K562 (cell line): ENCODE measurements around the gene LGALS3BP. TPM values are rescaled to one million over a fixed set of nuclear protein-coding genes. Genes with fewer than 3 reads are reported as not detected.

Experiments used
- CEBPB ChIP-seq: fragments of 450-650 bp; IDR thresholded peaks from 2 replicates; pipeline ENCODE4 v1.6.1; 2016; ENCODE audit warnings: missing genetic modification characterization, missing compliant biosample characterization
- ESRRB ChIP-seq: fragments of 250-450 bp; sonication (Bioruptor Pico); IDR thresholded peaks from 2 replicates; pipeline ENCODE4 v1.5.0; 2020; ENCODE audit warnings: mild to moderate bottlenecking, moderate library complexity, borderline replicate concordance
- GATAD2B ChIP-seq: fragments of 450-650 bp; IDR thresholded peaks from 2 replicates; pipeline ENCODE4 v1.6.1; 2017; ENCODE audit warnings: mild to moderate bottlenecking, borderline replicate concordance
- PCBP2 ChIP-seq: fragments of 200-400 bp; formaldehyde crosslinking; IDR thresholded peaks from 2 replicates; pipeline ENCODE4 v1.6.1; 2018; ENCODE audit warnings: low read length, low read depth, mild to moderate bottlenecking, moderate library complexity; ENCODE audit not compliant: poor library complexity, severe bottlenecking
- SAFB2 ChIP-seq: fragments of 200-400 bp; formaldehyde crosslinking; IDR thresholded peaks from 2 replicates; pipeline ENCODE4 v1.6.1; 2018; ENCODE audit warnings: borderline replicate concordance, low read length, low read depth, moderate library complexity; ENCODE audit not compliant: severe bottlenecking
- SMARCA5 ChIP-seq: fragments of 450-650 bp; IDR thresholded peaks from 2 replicates; pipeline ENCODE4 v1.6.1; 2016
- SP1 ChIP-seq: sonication (generic); formaldehyde crosslinking; IDR thresholded peaks from 2 replicates; pipeline ENCODE4 v1.8.1; 2022; ENCODE audit warnings: mild to moderate bottlenecking, missing genetic modification reagents
- TBP ChIP-seq: optimal IDR thresholded peaks from 2 replicates; pipeline ENCODE3; 2011; ENCODE audit warnings: low read depth, low read length, improper control_type of control experiment
- ZC3H4 ChIP-seq: sonication (generic); formaldehyde crosslinking; IDR thresholded peaks from 2 replicates; pipeline ENCODE4 v1.9.0; 2021; ENCODE audit warnings: missing genetic modification reagents, borderline replicate concordance
- ZNF507 ChIP-seq: conservative IDR thresholded peaks from 2 replicates; pipeline ENCODE4 v1.6.1; 2017; ENCODE audit warnings: missing genetic modification characterization, missing compliant biosample characterization
- ZNF79 ChIP-seq: fragments of 250-450 bp; sonication (Bioruptor Pico); IDR thresholded peaks from 2 replicates; pipeline ENCODE4 v1.4.0; 2020; ENCODE audit warnings: low read depth, mild to moderate bottlenecking, moderate library complexity
- ZNF830 ChIP-seq: fragments of 250-450 bp; sonication (Bioruptor Pico); IDR thresholded peaks from 2 replicates; pipeline ENCODE4 v1.5.0; 2021; ENCODE audit warnings: mild to moderate bottlenecking
- polyA plus RNA-seq, 8 experiments: library from polyadenylated mRNA; depleted of rRNA in 4 of 8; stranded (reverse) in 5 of 8; unstranded in 3 of 8; fragments of >200 nt; fragmentation: Nextera tagmentation in 2 of 8; fragmentation: Illumina TruSeq in 1 of 8; extraction: Ambion mirVana in 2 of 8; extraction: Trizol in 1 of 8; gene quantifications; 2 replicates each; pipeline versions ENCODE4 v1.2.1 to v1.2.3, GENCODE V29; 2011 to 2014; ENCODE audit warnings: inconsistent platforms in 1 of 8, missing spikeins in 1 of 8
- total RNA-seq, 7 experiments: library from RNA; depleted of rRNA in 6 of 7; stranded (reverse); fragments of >200 nt in 6 of 7; fragmentation: Illumina TruSeq in 2 of 7; extraction: Trizol in 2 of 7; gene quantifications; 2 replicates each; pipeline versions ENCODE4 v1.2.1 to v1.2.3, GENCODE V29; 2011 to 2021; ENCODE audit warnings: low replicate concordance in 1 of 7
- TF ChIP-seq, protein P1 (sequence below): fragments of 200-400 bp; formaldehyde crosslinking; IDR thresholded peaks from 2 replicates; pipeline ENCODE4 v1.6.1; 2017; ENCODE audit warnings: mild to moderate bottlenecking, low read depth, low read length, moderate library complexity
- TF ChIP-seq, protein P2 (sequence below): fragments of 450-650 bp; IDR thresholded peaks from 2 replicates; pipeline ENCODE4 v1.6.1; 2016; ENCODE audit warnings: low read depth, mild to moderate bottlenecking, moderate library complexity
- TF ChIP-seq, protein P3 (sequence below): fragments of 450-650 bp; formaldehyde crosslinking; conservative IDR thresholded peaks from 2 replicates; pipeline ENCODE4 v1.4.0; 2022; ENCODE audit warnings: mild to moderate bottlenecking, missing genetic modification characterization
- TF ChIP-seq, protein P4 (sequence below): IDR thresholded peaks from 2 replicates; pipeline ENCODE4 v1.6.1; 2011; ENCODE audit warnings: borderline replicate concordance, low read depth, mild to moderate bottlenecking, moderate library complexity, low read length; ENCODE audit not compliant: insufficient read depth, poor library complexity, severe bottlenecking

Gene LGALS3BP
- total and polyA plus RNA-seq, 9 of the 15 experiments (the other 6 are each of a cell fraction or from before 2014, with no cell fraction given): 0.39 to 5.3 (median 3.2) TPM

DNA sequence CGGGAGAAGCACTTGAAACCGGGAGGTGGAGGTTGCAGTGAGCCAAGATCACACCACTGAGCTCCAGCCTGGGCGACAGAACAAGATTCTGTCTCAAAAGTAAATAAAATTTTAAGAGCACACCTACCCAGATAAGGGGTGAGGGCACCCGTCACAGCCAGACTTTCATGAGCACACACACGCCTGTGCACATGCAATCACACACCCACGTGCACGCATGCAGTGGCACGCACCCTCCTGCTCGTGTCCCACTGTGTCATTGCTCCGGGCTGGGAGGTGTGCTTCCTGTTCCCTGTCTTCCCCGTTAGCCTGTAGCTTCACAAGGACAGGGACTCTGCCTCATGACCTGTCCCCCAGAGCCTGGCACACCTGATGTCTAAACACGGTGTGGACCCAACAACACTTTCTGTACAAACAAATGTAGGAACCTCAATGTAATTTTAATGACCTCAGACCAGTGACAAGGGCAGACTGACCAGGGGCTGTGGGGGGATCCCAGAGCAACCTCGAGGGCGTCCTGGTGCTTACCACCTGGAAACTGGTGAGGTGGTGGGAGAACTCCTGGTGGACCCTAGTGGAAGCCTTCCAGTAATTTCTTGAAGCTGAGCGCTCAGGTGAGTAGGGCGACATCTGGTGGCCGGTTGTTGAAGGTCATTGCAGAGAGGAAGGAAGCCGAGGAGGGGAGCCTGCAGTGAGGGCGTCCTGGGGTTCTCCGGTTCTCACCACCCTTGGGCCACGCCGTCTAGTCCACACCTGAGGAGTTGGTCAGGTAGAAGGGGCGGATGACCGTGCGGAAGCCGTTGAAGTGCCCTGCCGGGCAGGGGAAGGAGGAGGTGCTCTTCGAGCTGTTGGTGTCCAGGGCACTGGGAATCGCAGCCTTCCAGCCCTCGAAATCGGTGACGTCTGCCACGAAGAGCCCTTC lies 8.6 kb downstream of the LGALS3BP start (continued):
- TF ChIP-seq, protein P1, sequence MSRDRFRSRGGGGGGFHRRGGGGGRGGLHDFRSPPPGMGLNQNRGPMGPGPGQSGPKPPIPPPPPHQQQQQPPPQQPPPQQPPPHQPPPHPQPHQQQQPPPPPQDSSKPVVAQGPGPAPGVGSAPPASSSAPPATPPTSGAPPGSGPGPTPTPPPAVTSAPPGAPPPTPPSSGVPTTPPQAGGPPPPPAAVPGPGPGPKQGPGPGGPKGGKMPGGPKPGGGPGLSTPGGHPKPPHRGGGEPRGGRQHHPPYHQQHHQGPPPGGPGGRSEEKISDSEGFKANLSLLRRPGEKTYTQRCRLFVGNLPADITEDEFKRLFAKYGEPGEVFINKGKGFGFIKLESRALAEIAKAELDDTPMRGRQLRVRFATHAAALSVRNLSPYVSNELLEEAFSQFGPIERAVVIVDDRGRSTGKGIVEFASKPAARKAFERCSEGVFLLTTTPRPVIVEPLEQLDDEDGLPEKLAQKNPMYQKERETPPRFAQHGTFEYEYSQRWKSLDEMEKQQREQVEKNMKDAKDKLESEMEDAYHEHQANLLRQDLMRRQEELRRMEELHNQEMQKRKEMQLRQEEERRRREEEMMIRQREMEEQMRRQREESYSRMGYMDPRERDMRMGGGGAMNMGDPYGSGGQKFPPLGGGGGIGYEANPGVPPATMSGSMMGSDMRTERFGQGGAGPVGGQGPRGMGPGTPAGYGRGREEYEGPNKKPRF: no peak
- TF ChIP-seq CEBPB (tag) (no peak), PCBP2 (no peak), ZNF79 (CRISPR knock-in tag) (no peak), SAFB2 (no peak), SMARCA5 (no peak), GATAD2B (no peak), TBP (no peak), ZC3H4 (CRISPR knock-in tag) (no peak), ZNF830 (CRISPR knock-in tag) (no peak), SP1 (no peak; the same call in 1 of the 2 replicates), ESRRB (CRISPR knock-in tag) (no peak), ZNF507 (no peak)
- TF ChIP-seq, protein P2, sequence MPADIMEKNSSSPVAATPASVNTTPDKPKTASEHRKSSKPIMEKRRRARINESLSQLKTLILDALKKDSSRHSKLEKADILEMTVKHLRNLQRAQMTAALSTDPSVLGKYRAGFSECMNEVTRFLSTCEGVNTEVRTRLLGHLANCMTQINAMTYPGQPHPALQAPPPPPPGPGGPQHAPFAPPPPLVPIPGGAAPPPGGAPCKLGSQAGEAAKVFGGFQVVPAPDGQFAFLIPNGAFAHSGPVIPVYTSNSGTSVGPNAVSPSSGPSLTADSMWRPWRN: no peak
- TF ChIP-seq, protein P3, sequence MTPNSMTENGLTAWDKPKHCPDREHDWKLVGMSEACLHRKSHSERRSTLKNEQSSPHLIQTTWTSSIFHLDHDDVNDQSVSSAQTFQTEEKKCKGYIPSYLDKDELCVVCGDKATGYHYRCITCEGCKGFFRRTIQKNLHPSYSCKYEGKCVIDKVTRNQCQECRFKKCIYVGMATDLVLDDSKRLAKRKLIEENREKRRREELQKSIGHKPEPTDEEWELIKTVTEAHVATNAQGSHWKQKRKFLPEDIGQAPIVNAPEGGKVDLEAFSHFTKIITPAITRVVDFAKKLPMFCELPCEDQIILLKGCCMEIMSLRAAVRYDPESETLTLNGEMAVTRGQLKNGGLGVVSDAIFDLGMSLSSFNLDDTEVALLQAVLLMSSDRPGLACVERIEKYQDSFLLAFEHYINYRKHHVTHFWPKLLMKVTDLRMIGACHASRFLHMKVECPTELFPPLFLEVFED (CRISPR knock-in tag): no peak
- TF ChIP-seq, protein P4, sequence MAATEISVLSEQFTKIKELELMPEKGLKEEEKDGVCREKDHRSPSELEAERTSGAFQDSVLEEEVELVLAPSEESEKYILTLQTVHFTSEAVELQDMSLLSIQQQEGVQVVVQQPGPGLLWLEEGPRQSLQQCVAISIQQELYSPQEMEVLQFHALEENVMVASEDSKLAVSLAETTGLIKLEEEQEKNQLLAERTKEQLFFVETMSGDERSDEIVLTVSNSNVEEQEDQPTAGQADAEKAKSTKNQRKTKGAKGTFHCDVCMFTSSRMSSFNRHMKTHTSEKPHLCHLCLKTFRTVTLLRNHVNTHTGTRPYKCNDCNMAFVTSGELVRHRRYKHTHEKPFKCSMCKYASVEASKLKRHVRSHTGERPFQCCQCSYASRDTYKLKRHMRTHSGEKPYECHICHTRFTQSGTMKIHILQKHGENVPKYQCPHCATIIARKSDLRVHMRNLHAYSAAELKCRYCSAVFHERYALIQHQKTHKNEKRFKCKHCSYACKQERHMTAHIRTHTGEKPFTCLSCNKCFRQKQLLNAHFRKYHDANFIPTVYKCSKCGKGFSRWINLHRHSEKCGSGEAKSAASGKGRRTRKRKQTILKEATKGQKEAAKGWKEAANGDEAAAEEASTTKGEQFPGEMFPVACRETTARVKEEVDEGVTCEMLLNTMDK: peak; percentile 50
